K562 (cell line): Measurements from ENCODE around the gene BROX. TPM values are rescaled to one million over a fixed set of nuclear protein-coding genes. Genes with fewer than 3 reads are reported as not detected.

Experiments used
- BRCA1 ChIP-seq, 2 experiments: fragments of 450-650 bp in 1 of 2; sonication (generic) in 1 of 2; formaldehyde crosslinking in 1 of 2; IDR thresholded peaks; 2 replicates each; pipeline versions ENCODE4 v1.5.0 to v1.6.1; 2017 to 2020; ENCODE audit warnings: mild to moderate bottlenecking in 1 of 2, missing genetic modification reagents in 1 of 2
- CBFB ChIP-seq: sonication (generic); formaldehyde crosslinking; IDR thresholded peaks from 2 replicates; pipeline ENCODE4 v1.4.0; 2020; ENCODE audit warnings: mild to moderate bottlenecking, missing genetic modification reagents
- CHD4 ChIP-seq: fragments of 200-600 bp; sonication (generic); IDR thresholded peaks from 3 replicates; pipeline ENCODE4 v1.6.1; 2012; ENCODE audit warnings: low read depth, mild to moderate bottlenecking, mixed read lengths, low read length, inconsistent platforms; ENCODE audit not compliant: insufficient read depth, insufficient replicate concordance, poor library complexity, severe bottlenecking
- E2F4 ChIP-seq: sonication (generic); formaldehyde crosslinking; IDR thresholded peaks from 2 replicates; pipeline ENCODE4 v1.8.0; 2022; ENCODE audit warnings: mild to moderate bottlenecking, low read depth, missing genetic modification reagents
- HCFC1 ChIP-seq: IDR thresholded peaks from 2 replicates; pipeline ENCODE4 v1.6.1; 2012; ENCODE audit warnings: low read depth, low read length, improper control_type of control experiment
- HDAC8 ChIP-seq: fragments of 450-650 bp; IDR thresholded peaks from 2 replicates; pipeline ENCODE4 v1.6.1; 2016; ENCODE audit warnings: mild to moderate bottlenecking, missing genetic modification characterization, moderate library complexity, missing compliant biosample characterization
- HMG20A ChIP-seq: fragments of 450-650 bp; formaldehyde crosslinking; conservative IDR thresholded peaks from 2 replicates; pipeline ENCODE4 v1.4.0; 2020; ENCODE audit warnings: mild to moderate bottlenecking, mixed read lengths
- IRF2 ChIP-seq: sonication (generic); formaldehyde crosslinking; IDR thresholded peaks from 2 replicates; pipeline ENCODE4 v1.8.1; 2022; ENCODE audit warnings: mild to moderate bottlenecking, missing genetic modification reagents
- KAT7 ChIP-seq: sonication (generic); formaldehyde crosslinking; IDR thresholded peaks from 2 replicates; pipeline ENCODE4 v1.8.0; 2022; ENCODE audit warnings: missing genetic modification reagents, mild to moderate bottlenecking, borderline replicate concordance
- LEF1 ChIP-seq: fragments of 450-650 bp; IDR thresholded peaks from 2 replicates; pipeline ENCODE4 v1.6.1; 2016; ENCODE audit warnings: mild to moderate bottlenecking
- PRPF4 ChIP-seq: fragments of 200-400 bp; formaldehyde crosslinking; IDR thresholded peaks from one replicate; pipeline ENCODE4 v1.6.1; 2017; ENCODE audit warnings: low read length, low read depth, mild to moderate bottlenecking; ENCODE audit not compliant: insufficient read depth, poor library complexity, severe bottlenecking
- RBM14 ChIP-seq: fragments of 200-400 bp; formaldehyde crosslinking; IDR thresholded peaks from 2 replicates; pipeline ENCODE4 v1.6.1; 2018; ENCODE audit warnings: low read depth, mild to moderate bottlenecking, low read length, moderate library complexity, borderline replicate concordance; ENCODE audit not compliant: insufficient read depth
- SMAD4 ChIP-seq: fragments of 250-450 bp; sonication (Bioruptor Pico); conservative IDR thresholded peaks from 2 replicates; pipeline ENCODE4 v1.8.0; 2021; ENCODE audit warnings: inconsistent platforms, mild to moderate bottlenecking, moderate library complexity
- STAT5A ChIP-seq: IDR thresholded peaks from 2 replicates; pipeline ENCODE4 v1.6.1; 2012; ENCODE audit warnings: low read length, inconsistent platforms, borderline replicate concordance
- TEAD4 ChIP-seq, 2 experiments: sonication (generic) in 1 of 2; formaldehyde crosslinking in 1 of 2; IDR thresholded peaks; 2 replicates each; pipeline versions ENCODE4 v1.6.1 to v1.8.0; 2012 to 2022; ENCODE audit warnings: borderline replicate concordance in 1 of 2, inconsistent platforms in 1 of 2, low read length in 1 of 2, mild to moderate bottlenecking in 1 of 2, missing genetic modification reagents in 1 of 2
- ZBTB7A ChIP-seq: IDR thresholded peaks from 2 replicates; pipeline ENCODE4 v1.6.1; 2011; ENCODE audit warnings: low read depth, mild to moderate bottlenecking, low read length, moderate library complexity, borderline replicate concordance; ENCODE audit not compliant: control insufficient read depth
- ZNF224 ChIP-seq: sonication (generic); formaldehyde crosslinking; IDR thresholded peaks from 2 replicates; pipeline ENCODE4 v1.8.0; 2022; ENCODE audit warnings: mild to moderate bottlenecking, missing genetic modification reagents
- ZNF444 ChIP-seq: fragments of 250-450 bp; sonication (Bioruptor Pico); IDR thresholded peaks from 2 replicates; pipeline ENCODE4 v1.4.0; 2020; ENCODE audit warnings: mild to moderate bottlenecking, moderate library complexity
- polyA plus RNA-seq, 8 experiments: library from polyadenylated mRNA; depleted of rRNA in 4 of 8; stranded (reverse) in 5 of 8; unstranded in 3 of 8; fragments of >200 nt; fragmentation: Nextera tagmentation in 2 of 8; fragmentation: Illumina TruSeq in 1 of 8; extraction: Ambion mirVana in 2 of 8; extraction: Trizol in 1 of 8; gene quantifications; 2 replicates each; pipeline versions ENCODE4 v1.2.1 to v1.2.3, GENCODE V29; 2011 to 2014; ENCODE audit warnings: inconsistent platforms in 1 of 8, missing spikeins in 1 of 8
- total RNA-seq, 7 experiments: library from RNA; depleted of rRNA in 6 of 7; stranded (reverse); fragments of >200 nt in 6 of 7; fragmentation: Illumina TruSeq in 2 of 7; extraction: Trizol in 2 of 7; gene quantifications; 2 replicates each; pipeline versions ENCODE4 v1.2.1 to v1.2.3, GENCODE V29; 2011 to 2021; ENCODE audit warnings: low replicate concordance in 1 of 7
- TF ChIP-seq, protein P1 (sequence below): fragments of 450-650 bp; formaldehyde crosslinking; IDR thresholded peaks from 2 replicates; pipeline ENCODE4 v1.4.0; 2020; ENCODE audit warnings: mild to moderate bottlenecking, moderate library complexity
- TF ChIP-seq, protein P2 (sequence below): fragments of 450-650 bp; IDR thresholded peaks from 2 replicates; pipeline ENCODE4 v1.6.1; 2016; ENCODE audit warnings: antibody characterized with exemption

The BROX gene
- total and polyA plus RNA-seq, 9 of the 15 experiments (the other 6 are each of a cell fraction or from before 2014, with no cell fraction given): 9.4 to 153 (median 45.1) TPM

GRCh38 chr1:222712253-222713090 lies at the start of gene BROX, which contains the start of gene AIDA (continued):
- TF ChIP-seq ZBTB7A (no peak; the same call in 1 of the 2 replicates), SMAD4 (CRISPR knock-in tag) (peak; percentile 54), LEF1 (0 out of 2 replicates have a peak, but pooled peaks have one; percentile 33), IRF2 (CRISPR knock-in tag) (no peak), HMG20A (CRISPR knock-in tag) (no peak), E2F4 (no peak; the same call in 1 of the 2 replicates), HDAC8 (tag) (peak; percentile 56), ZNF444 (no peak), STAT5A (no peak), BRCA1 (IDR thresholded peaks at IDR 0.05) (no peak), BRCA1 (CRISPR knock-in tag; IDR thresholded peaks at IDR 0.05) (no peak), RBM14 (no peak), ZNF224 (no peak), HCFC1 (peak; percentile 87), CBFB (CRISPR knock-in tag) (0 out of 2 replicates have a peak, but pooled peaks have one; percentile 64), KAT7 (peak; percentile 15; the same call in 1 of the 2 replicates), CHD4 (no peak), PRPF4 (no peak), TEAD4 (IDR thresholded peaks at IDR 0.05; ENCODE audit: low read length) (no peak; the same call in 1 of the 2 replicates), TEAD4 (CRISPR knock-in tag; IDR thresholded peaks at IDR 0.05; ENCODE audit: borderline replicate concordance) (no peak)
- TF ChIP-seq, protein P1, sequence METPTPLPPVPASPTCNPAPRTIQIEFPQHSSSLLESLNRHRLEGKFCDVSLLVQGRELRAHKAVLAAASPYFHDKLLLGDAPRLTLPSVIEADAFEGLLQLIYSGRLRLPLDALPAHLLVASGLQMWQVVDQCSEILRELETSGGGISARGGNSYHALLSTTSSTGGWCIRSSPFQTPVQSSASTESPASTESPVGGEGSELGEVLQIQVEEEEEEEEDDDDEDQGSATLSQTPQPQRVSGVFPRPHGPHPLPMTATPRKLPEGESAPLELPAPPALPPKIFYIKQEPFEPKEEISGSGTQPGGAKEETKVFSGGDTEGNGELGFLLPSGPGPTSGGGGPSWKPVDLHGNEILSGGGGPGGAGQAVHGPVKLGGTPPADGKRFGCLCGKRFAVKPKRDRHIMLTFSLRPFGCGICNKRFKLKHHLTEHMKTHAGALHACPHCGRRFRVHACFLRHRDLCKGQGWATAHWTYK: peak; percentile 91; the same call in 1 of the 2 replicates
- TF ChIP-seq, protein P2, sequence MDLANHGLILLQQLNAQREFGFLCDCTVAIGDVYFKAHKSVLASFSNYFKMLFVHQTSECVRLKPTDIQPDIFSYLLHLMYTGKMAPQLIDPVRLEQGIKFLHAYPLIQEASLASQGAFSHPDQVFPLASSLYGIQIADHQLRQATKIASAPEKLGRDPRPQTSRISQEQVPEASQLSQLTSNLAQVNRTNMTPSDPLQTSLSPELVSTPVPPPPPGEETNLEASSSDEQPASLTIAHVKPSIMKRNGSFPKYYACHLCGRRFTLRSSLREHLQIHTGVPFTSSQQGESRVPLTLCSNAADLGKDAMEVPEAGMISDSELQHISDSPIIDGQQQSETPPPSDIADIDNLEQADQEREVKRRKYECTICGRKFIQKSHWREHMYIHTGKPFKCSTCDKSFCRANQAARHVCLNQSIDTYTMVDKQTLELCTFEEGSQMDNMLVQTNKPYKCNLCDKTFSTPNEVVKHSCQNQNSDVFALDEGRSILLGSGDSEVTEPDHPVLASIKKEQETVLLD: no peak
